CD14-positive monocyte (primary cell): ENCODE measurements around the gene MED10. TPM values are rescaled to one million over a fixed set of nuclear protein-coding genes. Genes with fewer than 3 reads are reported as not detected.

ENCODE experiments used
- DNase-seq, 3 donors: peaks; one replicate each; pipeline ENCODE4 v3.0.0-alpha.2; 2011 to 2022
- H2AFZ ChIP-seq: 2 replicates; pipeline ENCODE4 v1.6.0; 2012; ENCODE audit warnings: mild to moderate bottlenecking, low read depth, low read length, inconsistent platforms; ENCODE audit not compliant: insufficient read depth, poor library complexity, severe bottlenecking
- H3K27ac ChIP-seq, 2 donors: 1 replicate in 1 of 2; 2 replicates in 1 of 2; pipeline ENCODE4 v1.5.1; 2012 to 2013; ENCODE audit warnings: low read length in 2 of 2, control low read depth in 1 of 2, inconsistent platforms in 1 of 2, low read depth in 1 of 2, mild to moderate bottlenecking in 1 of 2
- H3K27me3 ChIP-seq, 2 donors: one replicate each; pipeline versions ENCODE4 v1.6.0 to v1.6.1; 2011 to 2013; ENCODE audit warnings: low read length in 2 of 2; ENCODE audit not compliant: control insufficient read depth in 2 of 2, insufficient read depth in 2 of 2
- H3K36me3 ChIP-seq, 2 donors: replicated peaks in 1 of 2; 1 replicate in 1 of 2; 2 replicates in 1 of 2; pipeline versions ENCODE4 v1.5.1 to v1.6.1; 2012 to 2013; ENCODE audit warnings: low read length in 2 of 2, control low read depth in 1 of 2, inconsistent platforms in 1 of 2, mild to moderate bottlenecking in 1 of 2; ENCODE audit not compliant: insufficient read depth in 2 of 2, control insufficient read depth in 1 of 2
- H3K4me1 ChIP-seq, 2 donors: 1 replicate in 1 of 2; 2 replicates in 1 of 2; pipeline versions ENCODE4 v1.5.1 to v1.6.1; 2012 to 2013; ENCODE audit warnings: low read length in 2 of 2, control low read depth in 1 of 2, inconsistent platforms in 1 of 2, mild to moderate bottlenecking in 1 of 2, moderate library complexity in 1 of 2; ENCODE audit not compliant: insufficient read depth in 2 of 2, control insufficient read depth in 1 of 2
- H3K4me2 ChIP-seq: replicated peaks from 2 replicates; pipeline ENCODE3; 2012; ENCODE audit warnings: low read length, moderate library complexity, mild to moderate bottlenecking; ENCODE audit not compliant: poor library complexity, severe bottlenecking; ENCODE audit errors: extremely low read depth
- H3K4me3 ChIP-seq, 3 experiments: fragments of 200-600 bp in 1 of 3; sonication (generic) in 1 of 3; replicated peaks in 1 of 3; 1 replicate in 2 of 3; 2 replicates in 1 of 3; pipeline ENCODE4 v1.5.1; 2011 to 2013; ENCODE audit warnings: low read length in 3 of 3, mild to moderate bottlenecking in 3 of 3, control low read depth in 2 of 3, low read depth in 2 of 3, inconsistent platforms in 1 of 3, moderate library complexity in 1 of 3
- H3K79me2 ChIP-seq: 2 replicates; pipeline ENCODE4 v1.6.0; 2012; ENCODE audit warnings: mild to moderate bottlenecking, control low read depth, inconsistent platforms, low read length, moderate library complexity; ENCODE audit not compliant: insufficient read depth
- H3K9ac ChIP-seq: 2 replicates; pipeline ENCODE4 v1.6.0; 2017; ENCODE audit warnings: low read length, mild to moderate bottlenecking; ENCODE audit not compliant: insufficient read depth, poor library complexity, severe bottlenecking
- H3K9me3 ChIP-seq, 2 donors: replicated peaks in 1 of 2; 1 replicate in 1 of 2; 2 replicates in 1 of 2; pipeline versions ENCODE4 v1.5.1 to v1.6.1; 2012 to 2013; ENCODE audit warnings: low read length in 2 of 2, control low read depth in 1 of 2; ENCODE audit not compliant: control insufficient read depth in 1 of 2, insufficient read depth in 1 of 2
- H4K20me1 ChIP-seq: 2 replicates; pipeline ENCODE4 v1.6.0; 2012; ENCODE audit warnings: mild to moderate bottlenecking, low read length, control low read depth, moderate library complexity; ENCODE audit not compliant: insufficient read depth
- H3K27ac Mint-ChIP-seq, 7 donors: one replicate each; pipeline ENCODE4 v1.8.0; 2020; ENCODE audit warnings: mild to moderate bottlenecking in 7 of 7, mixed read lengths in 7 of 7, moderate library complexity in 6 of 7, inconsistent platforms in 2 of 7
- H3K27me3 Mint-ChIP-seq, 3 donors: one replicate each; pipeline ENCODE4 v1.8.0; 2021 to 2022; ENCODE audit warnings: low read depth in 3 of 3, mild to moderate bottlenecking in 3 of 3, mixed read lengths in 3 of 3, moderate library complexity in 3 of 3, inconsistent platforms in 1 of 3
- H3K36me3 Mint-ChIP-seq, 2 donors: one replicate each; pipeline ENCODE4 v1.8.0; 2020; ENCODE audit warnings: mixed read lengths in 2 of 2, inconsistent platforms in 1 of 2, mild to moderate bottlenecking in 1 of 2
- H3K4me1 Mint-ChIP-seq: one replicate; pipeline ENCODE4 v1.8.0; 2020; ENCODE audit warnings: mild to moderate bottlenecking, mixed read lengths
- H3K4me3 Mint-ChIP-seq, 2 donors: one replicate each; pipeline ENCODE4 v1.8.0; 2020; ENCODE audit warnings: mild to moderate bottlenecking in 2 of 2, mixed read lengths in 2 of 2, moderate library complexity in 1 of 2
- H3K9me3 Mint-ChIP-seq, 7 donors: one replicate each; pipeline ENCODE4 v1.8.0; 2020 to 2022; ENCODE audit warnings: mixed read lengths in 7 of 7, mild to moderate bottlenecking in 6 of 7, moderate library complexity in 6 of 7, inconsistent platforms in 2 of 7
- CTCF ChIP-seq: fragments of 200-600 bp; IDR thresholded peaks from one replicate; pipeline ENCODE4 v1.8.0; 2022; ENCODE audit warnings: antibody characterized with exemption, mild to moderate bottlenecking
- WGBS: methylation state at CpG from one replicate; pipeline ENCODE4 v1.1.5; 2013; ENCODE audit warnings: missing lambda C conversion rate; ENCODE audit not compliant: insufficient coverage; 5-methylcytosine and 5-hydroxymethylcytosine counted together
- intact Hi-C, 2 donors: fragments of 100-400 bp; cut with micrococcal nuclease; formaldehyde crosslinking; loops; one replicate each; pipeline versions ENCODE4 v1.15.0 to v1.15.1; 2023
- polyA plus RNA-seq, 3 donors: library from polyadenylated mRNA; depleted of rRNA in 1 of 3; unstranded in 2 of 3; stranded (reverse) in 1 of 3; fragments of 300-500 nt in 2 of 3; fragments of >200 nt in 1 of 3; fragmentation: Illumina TruSeq in 2 of 3; gene quantifications; 1 replicate in 2 of 3; 2 replicates in 1 of 3; pipeline ENCODE4 v1.2.3, GENCODE V29; 2012 to 2021

MED10 gene
- polyA plus RNA-seq, 3 donors = 27.6 to 47.8 (median 47.3) TPM

DNA sequence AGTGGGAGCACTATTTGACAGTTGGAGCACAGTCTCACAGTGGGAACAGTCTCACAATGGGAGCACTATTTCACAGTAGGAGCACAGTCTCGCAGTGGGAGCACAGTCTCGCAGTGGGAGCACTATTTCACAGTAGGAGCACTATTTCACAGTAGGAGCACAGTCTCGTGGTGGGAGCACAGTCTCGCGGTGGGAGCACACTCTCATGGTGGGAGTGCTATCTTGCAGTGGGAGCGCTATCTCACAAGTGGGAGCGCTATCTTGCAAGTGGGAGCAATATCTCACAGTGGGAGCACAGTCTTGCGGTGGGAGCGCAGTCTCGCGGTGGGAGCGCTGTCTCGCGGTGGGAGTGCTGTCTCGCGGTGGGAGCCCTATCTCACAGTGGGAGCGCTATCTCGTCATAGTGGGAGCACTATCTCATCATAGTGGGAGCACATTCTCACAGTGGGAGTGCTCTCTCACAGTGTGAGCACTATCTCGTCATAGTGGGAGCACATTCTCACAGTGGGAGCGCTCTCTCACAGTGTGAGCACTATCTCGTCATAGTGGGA is 56.1 kb downstream of the MED10 start:
- Histone ChIP-seq H3K9me3 (peaks cover 11 to 17% of the 10 kb centered on the region in 2 donors), H3K79me2 (no peaks in the 10 kb centered on the region), H3K27me3 (no peaks in the 10 kb centered on the region), H2AFZ (no peak overlapping the region), H3K27ac (no peak overlapping the region), H4K20me1 (no peaks in the 10 kb centered on the region), H3K4me3 (no peak overlapping the region), H3K36me3 (no peaks in the 10 kb centered on the region), H3K4me1 (no peaks in the 10 kb centered on the region), H3K9ac (no peak overlapping the region), H3K4me2 (no peak overlapping the region)
- no peak for TF ChIP-seq CTCF
- H3K4me3 Mint-ChIP-seq = no peak overlapping the region
- H3K27me3 Mint-ChIP-seq = no peaks in the 10 kb centered on the region
- WGBS = 97% methylated on average over 21 of the region's 21 CpGs
- no peaks in the 10 kb centered on the region for H3K36me3 Mint-ChIP-seq
- DNase-seq = no peak
- intact Hi-C loops = no loop called here
- H3K9me3 Mint-ChIP-seq = peaks cover 0 to 10% (median 5%) of the 10 kb centered on the region in 7 donors
- H3K27ac Mint-ChIP-seq = no peak overlapping the region
- no peaks in the 10 kb centered on the region for H3K4me1 Mint-ChIP-seq

Other genes with a start within 250 kb of the MED10 start
- not detected for gene UBE2QL1, start 70.3 kb upstream of the MED10 start, polyA plus RNA-seq